ENCODE measurements around the gene ARHGAP24. TPM values are rescaled to one million over a fixed set of nuclear protein-coding genes. Genes with fewer than 3 reads are reported as not detected.

Gene ARHGAP24
- total and polyA plus RNA-seq, 10 of the 15 experiments (the other 5 are each of a cell fraction or from before 2014, with no cell fraction given) = 0.10 to 4.2 (median 0.52) TPM

GRCh38 chr4:85826060-85826678, 351.2 kb downstream of the ARHGAP24 start:
- no peak for FAIRE-seq
- BruUV-seq (replicated peaks) = no TSS peak
- WGBS (ENCODE audit: insufficient coverage, insufficient replicate concordance, low lambda C conversion rate, missing lambda C conversion rate) = 4% methylated on average over 7 of the region's 7 CpGs
- no peak overlapping the region for H3K4me3 ChIP-seq
- in situ Hi-C loops (cut with MboI) = no loop called here
- SMC1A ChIA-PET (ENCODE audit: uncharacterized antibody, unreplicated experiment) = interaction anchor here (1.1 to 1.3 kb wide), 2 partner anchors 20 to 70 kb away, joined by 3 read pairs; no protein-coding TSS in a partner anchor
- CTCF ChIA-PET = interaction anchor here (1.7 kb wide), 1 partner anchor 22 kb away, joined by 4 read pairs; no protein-coding TSS in a partner anchor
- ATAC-seq = peak; percentile 70
- H3K9ac ChIP-seq (ENCODE audit: control insufficient read depth, insufficient read depth, low read length) = no peak overlapping the region
- H3K27me3 ChIP-seq (replicated peaks in 1 of 2; ENCODE audit: control insufficient read depth in 2 of 2, insufficient read depth in 2 of 2, low read length in 1 of 2) = no peaks in the 10 kb centered on the region
- RAD21 ChIA-PET (ENCODE audit: unreplicated experiment) = no interaction called here
- POLR2A ChIA-PET = no interaction called here
- TF ChIP-seq RFX5 (IDR thresholded peaks at IDR 0.05; ENCODE audit: low read depth, low read length) (no peak), BHLHE40 (IDR thresholded peaks at IDR 0.05; ENCODE audit: borderline replicate concordance in 1 of 2, low read depth in 2 of 2, low read length in 1 of 2) (peak; percentile 38 to 57; a peak in 2 of 4 replicates)
- no peaks in the 10 kb centered on the region for H3K79me2 ChIP-seq (ENCODE audit: control insufficient read depth, insufficient read depth, low read length)
- no peak overlapping the region for H2AFZ ChIP-seq (ENCODE audit: control insufficient read depth, low read depth, low read length)
- H4K20me1 ChIP-seq (ENCODE audit: control insufficient read depth, insufficient read depth) = no peaks in the 10 kb centered on the region
- peak overlapping the region; percentile 13; the same call in 1 of the 2 replicates for H3K4me2 ChIP-seq (ENCODE audit: control insufficient read depth, insufficient read depth)
- H3K9me3 ChIP-seq (replicated peaks; ENCODE audit: control insufficient read depth, insufficient read depth, low read length) = no peaks in the 10 kb centered on the region
- no peaks in the 10 kb centered on the region for H3K4me1 ChIP-seq (ENCODE audit: control insufficient read depth, insufficient read depth, low read length)
- H3K36me3 ChIP-seq (ENCODE audit: control insufficient read depth in 2 of 2, insufficient read depth in 2 of 2, low read length in 1 of 2) = no peaks in the 10 kb centered on the region
- H3K27ac ChIP-seq (ENCODE audit: control insufficient read depth, insufficient read depth) = no peak overlapping the region
- DNase-seq (ENCODE audit: low read depth, low spot score) = no peak
- intact Hi-C loops (cut with micrococcal nuclease; ENCODE audit: unreplicated experiment) = no loop called here

- TF ChIP-seq FOS (IDR thresholded peaks at IDR 0.05; ENCODE audit: borderline replicate concordance, extremely low read depth, insufficient read length) (no peak), ZNF24 (IDR thresholded peaks at IDR 0.05) (no peak), MEF2A (IDR thresholded peaks at IDR 0.05; ENCODE audit: insufficient read depth, low read depth, low read length) (no peak), NFXL1 (IDR thresholded peaks at IDR 0.05; ENCODE audit: borderline replicate concordance) (no peak), ZBTB40 (IDR thresholded peaks at IDR 0.05; ENCODE audit: borderline replicate concordance) (no peak), MAX (IDR thresholded peaks at IDR 0.05; ENCODE audit: low read depth, low read length) (no peak), NR2C2 (IDR thresholded peaks at IDR 0.05; ENCODE audit: borderline replicate concordance, control insufficient read depth, insufficient read length, low read depth) (no peak), PAX8 (IDR thresholded peaks at IDR 0.05) (no peak)
- no peak for DNase-seq (ENCODE audit: low read depth, low spot score)
- SMC1A ChIA-PET (ENCODE audit: uncharacterized antibody, unreplicated experiment) = interaction anchor here (1.2 kb wide), 1 partner anchor 16 kb away, joined by 3 read pairs; no protein-coding TSS in a partner anchor
- no peaks in the 10 kb centered on the region for H3K27me3 ChIP-seq (replicated peaks in 1 of 2; ENCODE audit: control insufficient read depth in 2 of 2, insufficient read depth in 2 of 2, low read length in 1 of 2)
- no TSS peak for BruUV-seq (replicated peaks)
- no peaks in the 10 kb centered on the region for H3K36me3 ChIP-seq (ENCODE audit: control insufficient read depth in 2 of 2, insufficient read depth in 2 of 2, low read length in 1 of 2)
- no peak overlapping the region for H3K9ac ChIP-seq (ENCODE audit: control insufficient read depth, insufficient read depth, low read length)
- no peak for FAIRE-seq
- H3K27ac ChIP-seq (ENCODE audit: control insufficient read depth, insufficient read depth) = no peak overlapping the region
- CTCF ChIA-PET = interaction anchor here (1.0 to 1.6 kb wide), 2 partner anchors 23 to 140 kb away, joined by 3 to 4 read pairs; no protein-coding TSS in a partner anchor
- WGBS (ENCODE audit: insufficient coverage, insufficient replicate concordance, low lambda C conversion rate, missing lambda C conversion rate) = 28% methylated on average over 13 of the region's 13 CpGs
- POLR2A ChIA-PET = interaction anchor here (0.6 kb wide), 1 partner anchor 74 kb away, joined by 3 read pairs; no protein-coding TSS in a partner anchor
- H3K79me2 ChIP-seq (ENCODE audit: control insufficient read depth, insufficient read depth, low read length) = no peaks in the 10 kb centered on the region
- H3K4me3 ChIP-seq = no peak overlapping the region
- H3K9me3 ChIP-seq (replicated peaks; ENCODE audit: control insufficient read depth, insufficient read depth, low read length) = no peaks in the 10 kb centered on the region
- no peak for ATAC-seq
- H3K4me1 ChIP-seq (ENCODE audit: control insufficient read depth, insufficient read depth, low read length) = no peaks in the 10 kb centered on the region
- H4K20me1 ChIP-seq (ENCODE audit: control insufficient read depth, insufficient read depth) = no peaks in the 10 kb centered on the region
- intact Hi-C loops (cut with micrococcal nuclease; ENCODE audit: unreplicated experiment) (no loop called here), in situ Hi-C loops (cut with MboI) (no loop called here)
- no peak overlapping the region for H2AFZ ChIP-seq (ENCODE audit: control insufficient read depth, low read depth, low read length)
- RAD21 ChIA-PET (ENCODE audit: unreplicated experiment) = no interaction called here
- no peak overlapping the region for H3K4me2 ChIP-seq (ENCODE audit: control insufficient read depth, insufficient read depth)
Observed at GRCh38 chr4:85828027-85828890, 353.3 kb downstream of the ARHGAP24 start.
